ENCODE data around the gene CHMP2A. TPM values are rescaled to one million over a fixed set of nuclear protein-coding genes. Genes with fewer than 3 reads are reported as not detected.

Gene CHMP2A
- total RNA-seq, 2 experiments from 2014 or later: 88.3 to 90.0 TPM

DNA sequence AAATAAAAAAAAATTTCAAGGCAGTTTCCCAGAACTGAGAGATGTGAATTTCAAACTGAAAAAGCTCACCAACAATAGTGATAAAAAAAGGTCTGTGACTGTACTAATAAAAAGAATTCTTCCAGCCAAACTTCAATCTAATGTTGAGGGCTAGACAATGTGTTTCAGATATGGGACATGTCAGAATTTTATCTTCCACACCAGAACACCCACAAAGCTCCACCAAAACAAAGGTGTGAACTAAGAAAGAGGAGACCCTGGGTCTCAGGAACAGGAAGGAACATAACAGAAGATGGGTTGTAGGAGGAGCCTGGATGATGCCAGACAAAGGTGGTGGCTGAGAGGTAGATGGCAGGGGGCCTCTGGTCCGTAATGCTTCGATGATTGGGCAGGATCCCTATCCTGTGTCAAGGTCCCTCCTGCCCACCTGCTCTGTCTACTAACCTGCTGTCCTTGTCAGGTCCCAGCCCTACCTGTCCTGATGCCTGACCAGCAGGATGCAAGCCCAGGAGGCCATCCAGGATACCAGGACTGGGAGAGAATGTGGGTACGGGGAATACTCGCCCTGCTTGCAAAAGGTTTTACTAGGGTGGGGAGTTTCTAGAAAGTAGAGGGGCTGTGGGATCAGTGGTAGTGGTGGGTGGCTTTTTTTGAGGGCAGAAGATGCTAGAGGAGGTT lies 13.7 kb upstream of the CHMP2A start:
- POLR2A ChIA-PET: interaction anchor here (1.0 kb wide), 2 partner anchors 13 to 21 kb away, joined by 3 to 4 read pairs; partner anchors contain the start of gene CHMP2A
- no peaks in the 10 kb centered on the region for H3K27me3 Mint-ChIP-seq
- TF ChIP-seq, protein P1, sequence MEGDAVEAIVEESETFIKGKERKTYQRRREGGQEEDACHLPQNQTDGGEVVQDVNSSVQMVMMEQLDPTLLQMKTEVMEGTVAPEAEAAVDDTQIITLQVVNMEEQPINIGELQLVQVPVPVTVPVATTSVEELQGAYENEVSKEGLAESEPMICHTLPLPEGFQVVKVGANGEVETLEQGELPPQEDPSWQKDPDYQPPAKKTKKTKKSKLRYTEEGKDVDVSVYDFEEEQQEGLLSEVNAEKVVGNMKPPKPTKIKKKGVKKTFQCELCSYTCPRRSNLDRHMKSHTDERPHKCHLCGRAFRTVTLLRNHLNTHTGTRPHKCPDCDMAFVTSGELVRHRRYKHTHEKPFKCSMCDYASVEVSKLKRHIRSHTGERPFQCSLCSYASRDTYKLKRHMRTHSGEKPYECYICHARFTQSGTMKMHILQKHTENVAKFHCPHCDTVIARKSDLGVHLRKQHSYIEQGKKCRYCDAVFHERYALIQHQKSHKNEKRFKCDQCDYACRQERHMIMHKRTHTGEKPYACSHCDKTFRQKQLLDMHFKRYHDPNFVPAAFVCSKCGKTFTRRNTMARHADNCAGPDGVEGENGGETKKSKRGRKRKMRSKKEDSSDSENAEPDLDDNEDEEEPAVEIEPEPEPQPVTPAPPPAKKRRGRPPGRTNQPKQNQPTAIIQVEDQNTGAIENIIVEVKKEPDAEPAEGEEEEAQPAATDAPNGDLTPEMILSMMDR (IDR thresholded peaks at IDR 0.05): no peak
- peak overlapping the region; percentile 40 for H3K27ac Mint-ChIP-seq
- CTCF ChIA-PET: no interaction called here
- H3K9me3 Mint-ChIP-seq: no peaks in the 10 kb centered on the region
- peaks cover 27% of the 10 kb centered on the region for H3K4me1 Mint-ChIP-seq (ENCODE audit: low read depth)
- intact Hi-C loops (cut with micrococcal nuclease): no loop called here
- no peak for DNase-seq
- H3K4me3 Mint-ChIP-seq: no peak overlapping the region
- H3K36me3 Mint-ChIP-seq (ENCODE audit: low read depth): peaks cover 30% of the 10 kb centered on the region
- no peak for ATAC-seq

DNA sequence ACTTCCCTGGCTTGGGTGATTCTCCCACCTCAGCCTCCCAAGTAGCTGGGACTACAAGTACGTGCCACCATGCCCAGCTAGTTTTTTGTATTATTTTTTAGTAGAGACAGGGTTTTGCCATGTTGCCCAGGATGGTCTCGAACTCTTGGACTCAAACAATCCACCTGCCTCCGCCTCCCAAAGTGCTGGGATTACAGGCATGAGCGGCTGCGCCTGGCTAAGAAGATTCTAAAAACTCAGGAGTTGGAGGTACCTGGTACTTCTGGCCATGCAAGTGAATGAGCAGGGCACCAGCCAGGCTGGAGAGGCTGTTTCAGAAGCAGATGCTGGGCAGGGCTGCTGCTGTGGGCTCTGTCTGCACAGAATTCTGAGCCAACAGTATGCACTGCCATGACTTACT lies 12.1 kb upstream of the CHMP2A start:
- DNase-seq: no peak
- ATAC-seq: no peak
- H3K27ac Mint-ChIP-seq: no peak overlapping the region
- TF ChIP-seq, protein P1 (IDR thresholded peaks at IDR 0.05): no peak
- H3K9me3 Mint-ChIP-seq: no peaks in the 10 kb centered on the region
- H3K4me1 Mint-ChIP-seq (ENCODE audit: low read depth): peaks cover 28% of the 10 kb centered on the region
- no peaks in the 10 kb centered on the region for H3K27me3 Mint-ChIP-seq
- H3K4me3 Mint-ChIP-seq: no peak overlapping the region
- H3K36me3 Mint-ChIP-seq (ENCODE audit: low read depth): peaks cover 30% of the 10 kb centered on the region
- ChIA-PET POLR2A (interaction anchor here (1.0 kb wide), 1 partner anchor 9 kb away, joined by 3 read pairs; the partner anchor contains the start of gene UBE2M), CTCF (interaction anchor here (1.3 to 2.0 kb wide), 2 partner anchors 14 to 47 kb away, joined by 3 to 7 read pairs; partner anchors contain the start of gene ZBTB45)
- intact Hi-C loops (cut with micrococcal nuclease): no loop called here

DNA sequence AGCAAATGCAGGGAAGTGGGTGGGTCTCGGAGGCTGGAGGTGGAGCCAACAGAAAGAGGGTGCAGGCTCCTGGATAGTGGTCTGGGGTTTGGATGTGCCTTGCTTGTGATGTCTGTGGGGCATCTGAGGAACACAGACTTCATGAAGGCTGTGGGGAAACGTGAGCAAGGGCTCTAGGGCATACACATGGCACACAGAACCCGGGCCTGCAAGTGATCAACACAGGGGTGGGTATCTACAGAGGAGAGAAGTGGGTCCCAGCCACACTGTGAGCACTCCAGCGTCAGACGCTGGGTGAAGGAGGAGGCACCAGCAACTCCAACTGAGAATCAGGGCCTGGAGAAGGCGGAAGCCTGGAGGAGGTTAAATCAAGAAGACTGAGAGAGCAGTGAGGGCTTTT lies 8.9 kb upstream of the CHMP2A start:
- POLR2A ChIA-PET: interaction anchor here (1.1 to 5.1 kb wide), 6 partner anchors 8 to 19 kb away, joined by 3 to 35 read pairs (median 22); partner anchors contain the start of genes CHMP2A, MZF1 and TRIM28
- no peak overlapping the region for H3K27ac Mint-ChIP-seq
- intact Hi-C loops (cut with micrococcal nuclease): no loop called here

DNA sequence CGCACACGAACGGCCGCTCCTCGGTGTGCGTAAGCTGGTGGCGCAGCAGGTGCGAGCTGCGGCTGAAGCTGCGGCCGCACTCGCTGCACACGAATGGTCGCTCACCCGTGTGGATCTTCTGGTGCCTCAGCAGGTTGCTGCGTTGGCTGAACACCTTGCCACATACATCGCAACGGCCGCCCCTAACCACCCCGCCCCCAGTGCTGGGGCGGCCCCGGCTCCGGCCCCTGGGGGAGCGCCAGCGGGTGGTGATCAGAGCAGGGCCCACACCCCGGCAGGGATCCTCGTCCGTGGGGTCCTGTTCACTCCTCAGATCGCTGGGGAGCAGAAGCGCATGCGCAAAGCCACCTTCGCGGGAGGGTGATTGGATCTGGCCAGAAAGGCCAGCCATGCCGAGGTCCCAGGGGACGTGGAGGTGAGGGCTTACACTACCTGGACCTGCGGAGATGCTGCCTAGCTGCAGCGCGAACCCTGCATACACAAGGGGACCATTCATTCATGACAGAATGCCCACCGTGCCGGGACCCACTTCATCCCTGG lies 8.2 kb upstream of the CHMP2A start:
- H3K36me3 Mint-ChIP-seq (ENCODE audit: low read depth): peaks cover 30% of the 10 kb centered on the region
- no peaks in the 10 kb centered on the region for H3K27me3 Mint-ChIP-seq
- intact Hi-C loops (cut with micrococcal nuclease): no loop called here

More for the DNA sequence above, 8.9 kb upstream of the CHMP2A start:
- ATAC-seq (no peak), DNase-seq (no peak)
- Mint-ChIP-seq H3K4me3 (peak overlapping the region; percentile 98), H3K27me3 (no peaks in the 10 kb centered on the region), H3K36me3 (ENCODE audit: low read depth) (peaks cover 34% of the 10 kb centered on the region), H3K4me1 (ENCODE audit: low read depth) (peaks cover 37% of the 10 kb centered on the region), H3K9me3 (no peaks in the 10 kb centered on the region)
- TF ChIP-seq, protein P1 (IDR thresholded peaks at IDR 0.05): no peak
- CTCF ChIA-PET: interaction anchor here (0.9 to 2.7 kb wide), 4 partner anchors 9 to 50 kb away, joined by 3 to 8 read pairs (median 4); partner anchors contain the start of gene ZBTB45

More for the DNA sequence above, 8.2 kb upstream of the CHMP2A start:
- H3K4me1 Mint-ChIP-seq (ENCODE audit: low read depth): peaks cover 34% of the 10 kb centered on the region
- TF ChIP-seq, protein P1 (IDR thresholded peaks at IDR 0.05): no peak
- no peaks in the 10 kb centered on the region for H3K9me3 Mint-ChIP-seq
- CTCF ChIA-PET: interaction anchor here (1.3 to 2.7 kb wide), 5 partner anchors 9 to 49 kb away, joined by 3 to 8 read pairs (median 4); partner anchors contain the start of gene ZBTB45
- peak overlapping the region; percentile 78 for H3K27ac Mint-ChIP-seq
- ATAC-seq: no peak
- H3K4me3 Mint-ChIP-seq: peak overlapping the region; percentile 98
- peak; percentile 48 for DNase-seq
- POLR2A ChIA-PET: interaction anchor here (1.3 to 5.1 kb wide), 8 partner anchors 8 to 46 kb away, joined by 5 to 35 read pairs (median 16); partner anchors contain the start of genes CHMP2A, MZF1, TRIM28 and ZBTB45

Data from activated CD8-positive, alpha-beta T cell treated with anti-CD3 and anti-CD28 coated beads for 36 hours (primary cell).